ENCODE measurements around the gene COL19A1. TPM values are rescaled to one million over a fixed set of nuclear protein-coding genes. Genes with fewer than 3 reads are reported as not detected.

Gene COL19A1
- total and polyA plus RNA-seq, 9 of the 15 experiments (the other 6 are each of a cell fraction or from before 2014, with no cell fraction given) = not detected

GRCh38 chr6:70164556-70164955 is 298.2 kb downstream of the COL19A1 start (continued):
- TF ChIP-seq CUX1 (CRISPR knock-in tag; IDR thresholded peaks at IDR 0.05) = no peak
- no peak for TF ChIP-seq MBD1 (CRISPR knock-in tag; IDR thresholded peaks at IDR 0.05)
- 0 out of 2 replicates have a peak, but pooled peaks have one; percentile 62 for TF ChIP-seq TCF7L2 (IDR thresholded peaks at IDR 0.05; ENCODE audit: low read depth, low read length)
- TF ChIP-seq TAL1 (IDR thresholded peaks at IDR 0.05) = peak; percentile 45
- peak; percentile 84 for TF ChIP-seq SOX6 (IDR thresholded peaks at IDR 0.05)
- TF ChIP-seq FOXA3 (CRISPR knock-in tag; conservative IDR thresholded peaks at IDR 0.05 in 1 of 2, IDR thresholded peaks at IDR 0.05 in 1 of 2) = peak in 1 of 2 experiments; percentile 21; a peak in 1 of 4 replicates
- no peak for TF ChIP-seq ZKSCAN3 (CRISPR knock-in tag; IDR thresholded peaks at IDR 0.05)
- TF ChIP-seq SMARCE1 (IDR thresholded peaks at IDR 0.05) = peak; percentile 75
- TF ChIP-seq L3MBTL2 (IDR thresholded peaks at IDR 0.05) = no peak
- no peak for TF ChIP-seq HDAC1 (IDR thresholded peaks at IDR 0.05)
- TF ChIP-seq RAD51 (IDR thresholded peaks at IDR 0.05; ENCODE audit: borderline replicate concordance, low read depth) = no peak
- no peak for TF ChIP-seq NUFIP1 (IDR thresholded peaks at IDR 0.05; ENCODE audit: partially characterized antibody)
- TF ChIP-seq CBX1 (IDR thresholded peaks at IDR 0.05; ENCODE audit: low read depth) = no peak
- TF ChIP-seq ZNF121 (CRISPR knock-in tag; conservative IDR thresholded peaks at IDR 0.05) = no peak
- TF ChIP-seq ZNF445 (CRISPR knock-in tag; IDR thresholded peaks at IDR 0.05; ENCODE audit: low read depth) = no peak
- peak; percentile 56 for TF ChIP-seq NFE2 (IDR thresholded peaks at IDR 0.05; ENCODE audit: low read depth)
- no peak for TF ChIP-seq NR1H2 (CRISPR knock-in tag; IDR thresholded peaks at IDR 0.05)
- 0 out of 2 replicates have a peak, but pooled peaks have one; percentile 14 for TF ChIP-seq NCOR1 (IDR thresholded peaks at IDR 0.05)
- TF ChIP-seq CBFA2T3 (IDR thresholded peaks at IDR 0.05) = peak; percentile 40; the same call in 1 of the 2 replicates
- no peak for TF ChIP-seq NEUROD1 (IDR thresholded peaks at IDR 0.05; ENCODE audit: borderline replicate concordance, low read depth, low read length, partially characterized antibody)
- TF ChIP-seq MYNN (IDR thresholded peaks at IDR 0.05) = no peak
- no peak for TF ChIP-seq MYNN (CRISPR knock-in tag; IDR thresholded peaks at IDR 0.05)
- TF ChIP-seq, protein P1, sequence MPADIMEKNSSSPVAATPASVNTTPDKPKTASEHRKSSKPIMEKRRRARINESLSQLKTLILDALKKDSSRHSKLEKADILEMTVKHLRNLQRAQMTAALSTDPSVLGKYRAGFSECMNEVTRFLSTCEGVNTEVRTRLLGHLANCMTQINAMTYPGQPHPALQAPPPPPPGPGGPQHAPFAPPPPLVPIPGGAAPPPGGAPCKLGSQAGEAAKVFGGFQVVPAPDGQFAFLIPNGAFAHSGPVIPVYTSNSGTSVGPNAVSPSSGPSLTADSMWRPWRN (IDR thresholded peaks at IDR 0.05; ENCODE audit: low read depth) = peak; percentile 55; the same call in 1 of the 2 replicates
- TF ChIP-seq JUN (IDR thresholded peaks at IDR 0.05; ENCODE audit: borderline replicate concordance, low read depth, low read length) = 0 out of 2 replicates have a peak, but pooled peaks have one; percentile 48
- no peak for TF ChIP-seq JUN (CRISPR knock-in tag; IDR thresholded peaks at IDR 0.05; ENCODE audit: borderline replicate concordance)
- TF ChIP-seq RFX5 (IDR thresholded peaks at IDR 0.05; ENCODE audit: low read depth, low read length) = no peak
